Mucosa of descending colon (tissue), 3 donors: ENCODE results near the gene CHST11. TPM values are rescaled to one million over a fixed set of nuclear protein-coding genes. Genes with fewer than 3 reads are reported as not detected.

Experiments used
- ATAC-seq: fragments of 200-7000 bp; cut with Tn5 transposase; one replicate; pipeline ENCODE4 v1.9.1; 2020; ENCODE audit warnings: mild to moderate bottlenecking, moderate library complexity
- DNase-seq, 3 donors: peaks; one replicate each; pipeline ENCODE4 v3.0.0-alpha.2; 2020
- H3K36me3 ChIP-seq: fragments of 200-600 bp; one replicate; pipeline ENCODE4 v1.8.0; 2021; ENCODE audit warnings: low read depth, mild to moderate bottlenecking
- H3K4me1 ChIP-seq: fragments of 200-600 bp; one replicate; pipeline ENCODE4 v1.8.0; 2021; ENCODE audit warnings: low read depth, mild to moderate bottlenecking
- H3K4me3 ChIP-seq: fragments of 200-600 bp; one replicate; pipeline ENCODE4 v1.8.0; 2021; ENCODE audit warnings: mild to moderate bottlenecking
- H3K9me3 ChIP-seq: fragments of 200-600 bp; one replicate; pipeline ENCODE4 v1.8.0; 2021; ENCODE audit warnings: mild to moderate bottlenecking
- CTCF ChIP-seq: fragments of 200-600 bp; IDR thresholded peaks from one replicate; pipeline ENCODE4 v1.8.0; 2022; ENCODE audit warnings: antibody characterized with exemption, mild to moderate bottlenecking
- intact Hi-C, 2 donors: fragments of 100-400 bp; cut with DNase I in 1 of 2; cut with micrococcal nuclease in 1 of 2; formaldehyde crosslinking; loops; one replicate each; pipeline versions ENCODE4 v1.11.0 to v1.11.1; 2022; cut with DNase I, micrococcal nuclease
- total RNA-seq, 3 donors: library from RNA; stranded (reverse); fragmentation: NEBNext Ultra II Directional in 2 of 3; extraction: Animal tissue kit (Norgen Biotek cat#: 25700) in 2 of 3; gene quantifications; one replicate each; pipeline versions ENCODE4 v1.2.1 to v1.2.4, GENCODE V29; 2021 to 2023
- donor health status: DM: no; HTN: no; CAD: no; lungs with moderate emphysema.
- donor health status: DM: no; HTN: no; CAD: no.
- donor health status: DM: no; HTN: yes; CAD: no.

Gene CHST11
- total RNA-seq, 3 donors from 2014 or later = 3.3 to 15.2 (median 6.6) TPM

GRCh38 chr12:104712477-104712876 lies 255.7 kb downstream of the CHST11 start:
- Histone ChIP-seq H3K4me3 (no peak overlapping the region), H3K36me3 (no peaks in the 10 kb centered on the region), H3K4me1 (no peaks in the 10 kb centered on the region), H3K9me3 (no peaks in the 10 kb centered on the region)
- intact Hi-C loops = no loop called here
- DNase-seq (no peak), ATAC-seq (no peak)
- TF ChIP-seq CTCF = no peak

- H3K36me3 ChIP-seq = no peaks in the 10 kb centered on the region
- no peaks in the 10 kb centered on the region for H3K4me1 ChIP-seq
- no peak overlapping the region for H3K4me3 ChIP-seq
- DNase-seq (no peak), ATAC-seq (no peak)
- no peak for TF ChIP-seq CTCF
- intact Hi-C loops = no loop called here
- H3K9me3 ChIP-seq = no peaks in the 10 kb centered on the region
These were observed 256.2 kb downstream of the CHST11 start for GRCh38 chr12:104712968-104713367.

- no peak for DNase-seq
- no peak for TF ChIP-seq CTCF
- no peak for ATAC-seq
- Histone ChIP-seq H3K36me3 (no peaks in the 10 kb centered on the region), H3K4me1 (no peaks in the 10 kb centered on the region), H3K9me3 (no peaks in the 10 kb centered on the region), H3K4me3 (no peak overlapping the region)
- intact Hi-C loops = no loop called here
These were observed 256.7 kb downstream of the CHST11 start for GRCh38 chr12:104713444-104713843.

- intact Hi-C loops = no loop called here
- Histone ChIP-seq H3K36me3 (no peaks in the 10 kb centered on the region), H3K4me1 (peaks cover under 1% of the 10 kb centered on the region), H3K9me3 (no peaks in the 10 kb centered on the region), H3K4me3 (no peak overlapping the region)
- no peak for TF ChIP-seq CTCF
- DNase-seq = no peak
- no peak for ATAC-seq
These were observed 257.6 kb downstream of the CHST11 start for GRCh38 chr12:104714369-104714768.

GRCh38 chr12:104716172-104716571 lies 259.4 kb downstream of the CHST11 start:
- DNase-seq (no peak), ATAC-seq (no peak)
- intact Hi-C loops = no loop called here
- Histone ChIP-seq H3K4me1 (peaks cover 5% of the 10 kb centered on the region), H3K9me3 (no peaks in the 10 kb centered on the region), H3K4me3 (no peak overlapping the region), H3K36me3 (no peaks in the 10 kb centered on the region)
- TF ChIP-seq CTCF = no peak

- Histone ChIP-seq H3K9me3 (no peaks in the 10 kb centered on the region), H3K4me1 (peaks cover 5% of the 10 kb centered on the region), H3K36me3 (no peaks in the 10 kb centered on the region), H3K4me3 (no peak overlapping the region)
- ATAC-seq = no peak
- peak in 1 of 3 donors; percentile 18 for DNase-seq
- intact Hi-C loops = no loop called here
- TF ChIP-seq CTCF = no peak
These were observed 261.7 kb downstream of the CHST11 start for GRCh38 chr12:104718304-104718929.
